SU-DHL-6 (cell line): ENCODE results near the gene PRDX3.

Experiments used
- H2AFZ ChIP-seq: fragments of 200-600 bp; sonication (generic); 2 replicates; pipeline ENCODE4 v1.6.1; 2014; ENCODE audit warnings: low read depth, mild to moderate bottlenecking, moderate library complexity, mixed read lengths, antibody characterized with exemption, low read length; ENCODE audit not compliant: severe bottlenecking
- H3F3A ChIP-seq: fragments of 200-600 bp; shearing (Covaris generic); 2 replicates; pipeline ENCODE4 v1.6.0; 2016; ENCODE audit warnings: antibody characterized with exemption, mild to moderate bottlenecking; ENCODE audit not compliant: insufficient read depth
- H3K27ac ChIP-seq: fragments of 200-600 bp; sonication (generic); 2 replicates; pipeline ENCODE4 v1.5.1; 2016; ENCODE audit warnings: low read depth, mild to moderate bottlenecking, low read length, moderate library complexity, mixed read lengths
- H3K27me3 ChIP-seq: fragments of 200-600 bp; sonication (generic), shearing (Covaris generic); 2 replicates; pipeline ENCODE4 v1.6.0; 2014; ENCODE audit warnings: mild to moderate bottlenecking, low read length
- H3K36me3 ChIP-seq: fragments of 200-600 bp; sonication (generic); 2 replicates; pipeline ENCODE4 v1.6.1; 2014; ENCODE audit warnings: mild to moderate bottlenecking, low read length, mixed read lengths
- H3K4me2 ChIP-seq: fragments of 300-600, 200-600 bp; shearing (Covaris generic), sonication (generic); 2 replicates; pipeline ENCODE4 v1.6.0; 2014; ENCODE audit warnings: low read length, low read depth, mild to moderate bottlenecking; ENCODE audit not compliant: poor library complexity, severe bottlenecking
- H3K4me3 ChIP-seq: fragments of 200-600 bp; sonication (generic); 2 replicates; pipeline ENCODE4 v1.5.1; 2014; ENCODE audit warnings: antibody characterized with exemption, low read length, mild to moderate bottlenecking, mixed read lengths; ENCODE audit not compliant: insufficient read depth, poor library complexity, severe bottlenecking
- H3K79me2 ChIP-seq: fragments of 200-600 bp; sonication (generic); 2 replicates; pipeline ENCODE4 v1.6.1; 2014; ENCODE audit warnings: mild to moderate bottlenecking, low read length, moderate library complexity; ENCODE audit not compliant: insufficient read depth
- H3K9ac ChIP-seq: fragments of 200-600 bp; sonication (generic); 2 replicates; pipeline ENCODE4 v1.7.0; 2014; ENCODE audit warnings: mild to moderate bottlenecking, low read length
- H3K9me2 ChIP-seq: fragments of 200-600 bp; sonication (generic); replicated peaks from 2 replicates; pipeline ENCODE4 v1.6.1; 2014; ENCODE audit warnings: low read length; ENCODE audit not compliant: insufficient read depth
- H3K9me3 ChIP-seq: fragments of 200-600 bp; sonication (generic); 2 replicates; pipeline ENCODE4 v1.6.1; 2014; ENCODE audit warnings: low read length, mixed read lengths; ENCODE audit not compliant: insufficient read depth
- H4K20me1 ChIP-seq: fragments of 200-600 bp; sonication (generic); 2 replicates; pipeline ENCODE4 v1.6.1; 2014; ENCODE audit warnings: low read depth, mild to moderate bottlenecking, antibody characterized with exemption, low read length, moderate library complexity, mixed read lengths
- EZH2phosphoT487 ChIP-seq: fragments of 200-600 bp; sonication (generic), shearing (Covaris generic); conservative IDR thresholded peaks from 2 replicates; pipeline ENCODE4 v1.6.1; 2018; ENCODE audit warnings: mild to moderate bottlenecking, antibody characterized with exemption, low read length, moderate library complexity, mixed read lengths
- TF ChIP-seq, protein P1 (sequence below): fragments of 200-600 bp; sonication (generic); IDR thresholded peaks from one replicate; pipeline ENCODE4 v1.5.1; 2017; ENCODE audit warnings: antibody characterized with exemption, mild to moderate bottlenecking, low read length, moderate library complexity; ENCODE audit not compliant: insufficient read depth, poor library complexity, severe bottlenecking

PRDX3 gene

DNA sequence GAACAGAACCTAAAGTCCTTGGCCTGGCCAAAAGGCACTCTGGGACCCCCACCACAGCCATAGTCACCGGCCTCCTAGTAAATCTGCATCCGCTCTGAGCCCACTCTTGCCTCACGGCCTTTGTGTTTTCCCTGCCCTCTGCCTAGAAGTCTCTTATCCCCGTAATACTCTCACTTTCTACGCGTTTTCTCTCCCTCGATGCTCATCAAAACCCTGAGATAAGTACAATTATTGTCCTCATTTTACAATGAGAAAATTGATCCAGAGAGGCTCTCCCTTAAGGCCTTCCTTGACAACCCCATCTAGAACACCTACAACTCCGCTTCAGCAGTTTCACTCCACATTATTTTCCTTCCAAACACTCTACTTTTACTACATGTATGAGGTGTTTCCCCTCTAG lies 11.6 kb downstream of the PRDX3 start:
- H3K9me3 ChIP-seq = no peaks in the 10 kb centered on the region
- H3K4me2 ChIP-seq = no peak overlapping the region
- H3K27ac ChIP-seq = no peak overlapping the region
- no peaks in the 10 kb centered on the region for H3K27me3 ChIP-seq
- no peak overlapping the region for H2AFZ ChIP-seq
- peaks cover 39% of the 10 kb centered on the region for H3F3A ChIP-seq
- no peak overlapping the region for H3K4me3 ChIP-seq
- no peak overlapping the region for H3K9ac ChIP-seq
- peaks cover 12% of the 10 kb centered on the region for H3K79me2 ChIP-seq
- no peaks in the 10 kb centered on the region for H4K20me1 ChIP-seq
- no peaks in the 10 kb centered on the region for H3K9me2 ChIP-seq
- TF ChIP-seq, protein P1, sequence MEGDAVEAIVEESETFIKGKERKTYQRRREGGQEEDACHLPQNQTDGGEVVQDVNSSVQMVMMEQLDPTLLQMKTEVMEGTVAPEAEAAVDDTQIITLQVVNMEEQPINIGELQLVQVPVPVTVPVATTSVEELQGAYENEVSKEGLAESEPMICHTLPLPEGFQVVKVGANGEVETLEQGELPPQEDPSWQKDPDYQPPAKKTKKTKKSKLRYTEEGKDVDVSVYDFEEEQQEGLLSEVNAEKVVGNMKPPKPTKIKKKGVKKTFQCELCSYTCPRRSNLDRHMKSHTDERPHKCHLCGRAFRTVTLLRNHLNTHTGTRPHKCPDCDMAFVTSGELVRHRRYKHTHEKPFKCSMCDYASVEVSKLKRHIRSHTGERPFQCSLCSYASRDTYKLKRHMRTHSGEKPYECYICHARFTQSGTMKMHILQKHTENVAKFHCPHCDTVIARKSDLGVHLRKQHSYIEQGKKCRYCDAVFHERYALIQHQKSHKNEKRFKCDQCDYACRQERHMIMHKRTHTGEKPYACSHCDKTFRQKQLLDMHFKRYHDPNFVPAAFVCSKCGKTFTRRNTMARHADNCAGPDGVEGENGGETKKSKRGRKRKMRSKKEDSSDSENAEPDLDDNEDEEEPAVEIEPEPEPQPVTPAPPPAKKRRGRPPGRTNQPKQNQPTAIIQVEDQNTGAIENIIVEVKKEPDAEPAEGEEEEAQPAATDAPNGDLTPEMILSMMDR = no peak
- no peak for TF ChIP-seq EZH2phosphoT487
- H3K36me3 ChIP-seq = peaks cover 14% of the 10 kb centered on the region

DNA sequence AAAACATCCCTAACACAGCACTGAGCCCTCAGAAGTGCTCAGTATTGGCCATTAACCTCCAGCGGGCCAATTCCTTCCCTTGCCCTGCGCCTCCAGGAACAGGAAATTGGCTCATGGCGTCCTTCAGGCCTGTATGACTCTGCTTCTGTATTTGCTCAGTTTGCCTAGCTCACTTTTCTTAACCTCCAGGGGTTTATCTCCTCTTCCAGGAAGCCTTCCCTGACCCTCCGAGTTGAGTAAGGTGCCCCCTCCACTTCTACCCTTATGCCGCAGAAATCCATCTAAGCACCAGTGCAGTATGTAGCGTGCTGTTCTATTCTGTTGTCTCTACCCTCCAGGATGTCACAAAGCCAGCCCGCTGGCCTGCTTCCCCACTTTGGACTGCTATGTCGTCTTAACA lies 12.0 kb downstream of the PRDX3 start:
- Histone ChIP-seq H3K9me3 (no peaks in the 10 kb centered on the region), H3K27ac (peak overlapping the region; percentile 79; the same call in 1 of the 2 replicates), H3K4me2 (peak overlapping the region; percentile 88), H3K9me2 (no peaks in the 10 kb centered on the region), H3F3A (peaks cover 39% of the 10 kb centered on the region), H2AFZ (no peak overlapping the region), H4K20me1 (no peaks in the 10 kb centered on the region), H3K79me2 (peaks cover 12% of the 10 kb centered on the region), H3K27me3 (no peaks in the 10 kb centered on the region), H3K36me3 (peaks cover 14% of the 10 kb centered on the region), H3K9ac (peak overlapping the region; percentile 87; the same call in 1 of the 2 replicates), H3K4me3 (no peak overlapping the region)
- TF ChIP-seq EZH2phosphoT487 = no peak
- TF ChIP-seq, protein P1 = no peak

DNA sequence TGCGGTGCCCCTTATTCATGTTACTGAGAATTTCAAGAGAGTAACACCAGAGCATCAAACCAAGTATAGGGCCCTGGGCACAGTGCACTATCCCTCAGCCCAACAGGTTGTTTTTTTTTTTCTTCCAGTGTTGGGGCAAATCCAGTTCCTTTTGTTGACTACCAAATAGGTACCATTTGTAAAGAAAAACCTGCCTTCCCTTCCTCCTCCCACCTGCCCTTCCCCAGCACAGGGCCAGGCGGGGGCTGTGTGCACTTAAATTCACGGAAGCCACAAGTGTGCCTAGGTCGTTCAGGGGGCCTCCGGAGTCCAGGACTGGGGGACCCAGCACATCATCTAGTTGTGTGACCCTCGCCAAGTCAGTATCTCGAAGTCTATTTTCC lies 12.5 kb downstream of the PRDX3 start:
- Histone ChIP-seq H3K27me3 (no peaks in the 10 kb centered on the region), H3K36me3 (peaks cover 14% of the 10 kb centered on the region), H3K4me2 (peak overlapping the region; percentile 88), H3K79me2 (peaks cover 12% of the 10 kb centered on the region), H3K4me3 (peak overlapping the region; percentile 78), H3K9me3 (no peaks in the 10 kb centered on the region), H3F3A (peaks cover 39% of the 10 kb centered on the region), H3K9ac (peak overlapping the region; percentile 87), H4K20me1 (no peaks in the 10 kb centered on the region), H2AFZ (peak overlapping the region; percentile 76), H3K9me2 (no peaks in the 10 kb centered on the region), H3K27ac (peak overlapping the region; percentile 79)
- TF ChIP-seq, protein P1 = no peak
- no peak for TF ChIP-seq EZH2phosphoT487
